Mesenchymal stem cell (in vitro differentiated cells and primary cell): ENCODE data around the gene AGAP1.

Experiments
- DNase-seq: peaks from one replicate; pipeline ENCODE4 v3.0.0-alpha.2; 2013
- H2AFZ ChIP-seq: one replicate; pipeline ENCODE4 v1.6.1; 2013; ENCODE audit warnings: low read depth, mild to moderate bottlenecking, control low read depth, inconsistent platforms, low read length, moderate library complexity
- H2AK5ac ChIP-seq: 2 replicates; pipeline ENCODE4 v1.6.1; 2013; ENCODE audit warnings: low read length, moderate library complexity, mild to moderate bottlenecking, inconsistent platforms; ENCODE audit not compliant: severe bottlenecking
- H2BK120ac ChIP-seq: one replicate; pipeline ENCODE4 v1.6.1; 2013; ENCODE audit warnings: low read depth, mild to moderate bottlenecking, inconsistent platforms, low read length, moderate library complexity
- H2BK12ac ChIP-seq, 2 experiments: one replicate each; pipeline ENCODE4 v1.6.1; 2013; ENCODE audit warnings: inconsistent platforms in 2 of 2, low read length in 2 of 2, mild to moderate bottlenecking in 2 of 2, moderate library complexity in 2 of 2, control low read depth in 1 of 2
- H2BK15ac ChIP-seq: one replicate; pipeline ENCODE4 v1.6.1; 2013; ENCODE audit warnings: mild to moderate bottlenecking, low read depth, inconsistent platforms; ENCODE audit not compliant: poor library complexity, severe bottlenecking
- H2BK5ac ChIP-seq: 2 replicates; pipeline ENCODE4 v1.6.1; 2013; ENCODE audit warnings: low read depth, mild to moderate bottlenecking, low read length, control low read depth, inconsistent platforms; ENCODE audit not compliant: poor library complexity, severe bottlenecking
- H3K14ac ChIP-seq, 2 experiments: one replicate each; pipeline ENCODE4 v1.6.1; 2013; ENCODE audit warnings: inconsistent platforms in 2 of 2, low read length in 2 of 2, control low read depth in 1 of 2, mild to moderate bottlenecking in 1 of 2, moderate library complexity in 1 of 2
- H3K18ac ChIP-seq, 2 experiments: one replicate each; pipeline ENCODE4 v1.6.1; 2013; ENCODE audit warnings: inconsistent platforms in 2 of 2, low read length in 2 of 2, control low read depth in 1 of 2, low read depth in 1 of 2, mild to moderate bottlenecking in 1 of 2
- H3K23ac ChIP-seq, 2 experiments: one replicate each; pipeline ENCODE4 v1.6.1; 2013; ENCODE audit warnings: inconsistent platforms in 2 of 2, low read length in 2 of 2, mild to moderate bottlenecking in 2 of 2, moderate library complexity in 2 of 2, control low read depth in 1 of 2
- H3K27ac ChIP-seq: 2 replicates; pipeline ENCODE4 v1.5.1; 2013; ENCODE audit warnings: mild to moderate bottlenecking, moderate library complexity, low read length, control low read depth, inconsistent platforms; ENCODE audit not compliant: poor library complexity, severe bottlenecking
- H3K27me3 ChIP-seq, 2 experiments: 2 replicates each; pipeline versions ENCODE4 v1.6.1 to v1.7.0; 2013; ENCODE audit warnings: low read length in 2 of 2, mild to moderate bottlenecking in 2 of 2, moderate library complexity in 2 of 2, control low read depth in 1 of 2, inconsistent platforms in 1 of 2; ENCODE audit not compliant: control insufficient read depth in 1 of 2, insufficient read depth in 1 of 2
- H3K36me3 ChIP-seq, 2 experiments: 2 replicates each; pipeline versions ENCODE4 v1.6.1 to v1.7.0; 2013; ENCODE audit warnings: low read length in 2 of 2, control low read depth in 1 of 2, inconsistent platforms in 1 of 2, low read depth in 1 of 2, mild to moderate bottlenecking in 1 of 2; ENCODE audit not compliant: insufficient read depth in 2 of 2, control insufficient read depth in 1 of 2
- H3K4ac ChIP-seq, 2 experiments: one replicate each; pipeline ENCODE4 v1.6.1; 2013; ENCODE audit warnings: inconsistent platforms in 2 of 2, low read length in 2 of 2, mild to moderate bottlenecking in 2 of 2, moderate library complexity in 2 of 2, control low read depth in 1 of 2, low read depth in 1 of 2
- H3K4me1 ChIP-seq: 2 replicates; pipeline ENCODE4 v1.6.1; 2013; ENCODE audit warnings: low read depth, low read length, control low read depth; ENCODE audit not compliant: control insufficient read depth, insufficient read depth
- H3K4me2 ChIP-seq: 2 replicates; pipeline ENCODE4 v1.6.1; 2013; ENCODE audit warnings: low read length, mild to moderate bottlenecking, inconsistent platforms; ENCODE audit not compliant: poor library complexity, severe bottlenecking
- H3K4me3 ChIP-seq, 2 experiments: 2 replicates each; pipeline versions ENCODE4 v1.5.1 to v1.7.0; 2013; ENCODE audit warnings: low read length in 2 of 2, mild to moderate bottlenecking in 2 of 2, control low read depth in 1 of 2, low read depth in 1 of 2; ENCODE audit not compliant: insufficient read depth in 1 of 2
- H3K79me1 ChIP-seq: replicated peaks from 2 replicates; pipeline ENCODE4 v1.6.1; 2013; ENCODE audit warnings: mild to moderate bottlenecking, control low read depth, low read length, inconsistent platforms; ENCODE audit not compliant: poor library complexity, severe bottlenecking
- H3K9ac ChIP-seq: 2 replicates; pipeline ENCODE4 v1.7.0; 2013; ENCODE audit warnings: mild to moderate bottlenecking, low read length, moderate library complexity
- H3K9me3 ChIP-seq: 2 replicates; pipeline ENCODE4 v1.7.0; 2013; ENCODE audit warnings: mild to moderate bottlenecking, low read length; ENCODE audit not compliant: control insufficient read depth
- H4K8ac ChIP-seq: one replicate; pipeline ENCODE4 v1.6.1; 2013; ENCODE audit warnings: inconsistent platforms, mild to moderate bottlenecking, low read length, moderate library complexity
- H4K91ac ChIP-seq: one replicate; pipeline ENCODE4 v1.6.1; 2013; ENCODE audit warnings: mild to moderate bottlenecking, low read length, inconsistent platforms
- WGBS: methylation state at CpG from one replicate; pipeline ENCODE4 v1.1.7; 2013; ENCODE audit warnings: mixed read lengths; 5-methylcytosine and 5-hydroxymethylcytosine counted together

Gene AGAP1

DNA sequence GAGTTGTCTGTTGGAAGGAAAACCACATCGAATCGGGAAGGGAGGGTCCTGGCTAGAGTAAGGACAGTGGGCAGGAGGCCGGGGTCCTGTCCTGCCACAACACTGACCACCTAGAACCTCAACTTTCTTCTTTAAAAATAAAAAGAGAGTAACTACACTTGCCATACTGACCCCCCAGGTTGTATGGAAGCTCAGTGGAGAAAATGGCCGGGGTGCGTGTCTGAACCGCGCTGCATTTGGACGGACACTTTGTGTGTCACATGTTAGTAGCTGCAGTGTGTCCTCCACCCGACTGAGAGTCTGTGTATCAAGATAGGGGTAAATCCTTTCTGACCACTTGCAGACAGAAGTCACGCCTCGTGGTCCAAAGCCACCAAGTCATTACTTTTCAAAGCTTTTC lies 587.3 kb downstream of the AGAP1 start:
- no peak overlapping the region for H3K14ac ChIP-seq
- DNase-seq: no peak
- no peak overlapping the region for H3K18ac ChIP-seq
- H3K79me1 ChIP-seq: peaks cover 16% of the 10 kb centered on the region
- H3K9ac ChIP-seq: no peak overlapping the region
- H3K9me3 ChIP-seq: no peaks in the 10 kb centered on the region
- H2AK5ac ChIP-seq: peak overlapping the region; percentile 54
- no peak overlapping the region for H3K4me2 ChIP-seq
- H2BK5ac ChIP-seq: no peak overlapping the region
- no peak overlapping the region for H2AFZ ChIP-seq
- no peak overlapping the region for H2BK12ac ChIP-seq
- H3K23ac ChIP-seq: no peak overlapping the region
- H2BK15ac ChIP-seq: no peak overlapping the region
- no peak overlapping the region for H4K8ac ChIP-seq
- H3K27me3 ChIP-seq: no peaks in the 10 kb centered on the region
- no peak overlapping the region for H3K4ac ChIP-seq
- 95% methylated on average over 8 of the region's 11 CpGs for WGBS
- no peak overlapping the region for H2BK120ac ChIP-seq
- H3K27ac ChIP-seq: no peak overlapping the region
- H4K91ac ChIP-seq: no peak overlapping the region
- no peak overlapping the region for H3K4me3 ChIP-seq
- H3K36me3 ChIP-seq: peaks cover 0 to 3% of the 10 kb centered on the region in 2 experiments
- H3K4me1 ChIP-seq: peaks cover 28% of the 10 kb centered on the region

- no peak overlapping the region for H3K27ac ChIP-seq
- no peak overlapping the region for H4K91ac ChIP-seq
- H2BK5ac ChIP-seq: no peak overlapping the region
- H2BK120ac ChIP-seq: no peak overlapping the region
- WGBS: 89% methylated on average over 8 of the region's 8 CpGs
- H2BK12ac ChIP-seq: no peak overlapping the region
- H2BK15ac ChIP-seq: no peak overlapping the region
- no peak for DNase-seq
- H3K9me3 ChIP-seq: no peaks in the 10 kb centered on the region
- H3K4me2 ChIP-seq: no peak overlapping the region
- no peak overlapping the region for H2AFZ ChIP-seq
- H3K4me1 ChIP-seq: peaks cover 32% of the 10 kb centered on the region
- H4K8ac ChIP-seq: no peak overlapping the region
- H3K14ac ChIP-seq: no peak overlapping the region
- H3K36me3 ChIP-seq: peaks cover 0 to 3% of the 10 kb centered on the region in 2 experiments
- peak overlapping the region; percentile 93 for H2AK5ac ChIP-seq
- no peaks in the 10 kb centered on the region for H3K27me3 ChIP-seq
- H3K79me1 ChIP-seq: peaks cover 16% of the 10 kb centered on the region
- no peak overlapping the region for H3K18ac ChIP-seq
- H3K9ac ChIP-seq: no peak overlapping the region
- H3K23ac ChIP-seq: no peak overlapping the region
- H3K4me3 ChIP-seq: no peak overlapping the region
- no peak overlapping the region for H3K4ac ChIP-seq
Observed at GRCh38 chr2:236082061-236082460, 588.2 kb downstream of the AGAP1 start.

GRCh38 chr2:236083934-236084333 lies 590.1 kb downstream of the AGAP1 start:
- Histone ChIP-seq H4K91ac (no peak overlapping the region), H3K79me1 (peaks cover 14% of the 10 kb centered on the region), H2BK5ac (no peak overlapping the region), H3K18ac (no peak overlapping the region), H2BK15ac (no peak overlapping the region), H2BK12ac (no peak overlapping the region), H3K4ac (no peak overlapping the region), H3K4me3 (no peak overlapping the region), H2AK5ac (no peak overlapping the region), H3K23ac (no peak overlapping the region), H3K4me1 (peaks cover 31% of the 10 kb centered on the region), H3K4me2 (no peak overlapping the region), H2BK120ac (no peak overlapping the region), H3K9me3 (no peaks in the 10 kb centered on the region), H3K27me3 (no peaks in the 10 kb centered on the region), H3K9ac (no peak overlapping the region), H3K36me3 (peaks cover 0 to 3% of the 10 kb centered on the region in 2 experiments), H4K8ac (no peak overlapping the region), H3K14ac (no peak overlapping the region), H2AFZ (no peak overlapping the region), H3K27ac (no peak overlapping the region)
- WGBS: 18% methylated on average over 6 of the region's 8 CpGs
- no peak for DNase-seq

DNA sequence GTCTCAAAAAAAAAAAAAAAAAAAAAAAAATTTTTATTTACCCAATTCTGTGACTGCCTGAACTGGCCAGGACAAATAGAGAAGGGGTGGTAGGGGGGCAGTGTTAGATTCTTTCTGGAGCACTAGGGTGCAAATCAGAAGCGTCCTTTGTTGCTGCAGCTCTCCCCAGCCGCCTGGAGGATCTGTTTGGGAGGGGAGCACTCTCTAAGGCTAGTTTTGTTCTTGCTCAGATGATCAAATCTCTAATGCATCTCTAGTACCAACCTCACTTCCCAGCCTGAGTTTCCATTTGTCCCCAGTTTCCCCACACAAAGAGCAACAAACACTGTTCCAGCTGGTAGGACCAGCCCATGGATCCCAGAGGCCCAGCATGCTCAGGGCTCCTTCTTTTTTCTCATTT lies 591.4 kb downstream of the AGAP1 start:
- Histone ChIP-seq H3K27ac (no peak overlapping the region), H3K23ac (no peak overlapping the region), H3K4ac (no peak overlapping the region), H2AFZ (no peak overlapping the region), H2BK15ac (no peak overlapping the region), H4K8ac (peak overlapping the region; percentile 28), H2BK12ac (no peak overlapping the region), H3K18ac (no peak overlapping the region), H3K9me3 (no peaks in the 10 kb centered on the region), H2BK5ac (no peak overlapping the region), H3K79me1 (peaks cover 13% of the 10 kb centered on the region), H2BK120ac (no peak overlapping the region), H3K14ac (no peak overlapping the region), H3K4me3 (no peak overlapping the region), H3K36me3 (peaks cover 0 to 3% of the 10 kb centered on the region in 2 experiments), H3K27me3 (no peaks in the 10 kb centered on the region), H3K9ac (no peak overlapping the region), H2AK5ac (peak overlapping the region; percentile 62), H4K91ac (no peak overlapping the region), H3K4me2 (no peak overlapping the region), H3K4me1 (peaks cover 36% of the 10 kb centered on the region)
- WGBS: 80% methylated on average over 1 of the region's 2 CpGs
- no peak for DNase-seq
